Testis (tissue), 2 donors: ENCODE measurements around the gene SIGLEC11.

Experiments used
- POLR2A ChIP-seq: fragments of 450-650 bp; IDR thresholded peaks from one replicate; pipeline ENCODE4 v1.6.1; 2017; ENCODE audit warnings: antibody characterized with exemption, mild to moderate bottlenecking, moderate library complexity
- TF ChIP-seq, protein P1 (sequence below), 3 experiments: fragments of 450-650 bp in 2 of 3; fragments of 200-600 bp in 1 of 3; sonication (generic) in 1 of 3; IDR thresholded peaks; one replicate each; pipeline ENCODE4 v1.5.1; 2016 to 2019; ENCODE audit warnings: antibody characterized with exemption in 3 of 3, mild to moderate bottlenecking in 2 of 3, moderate library complexity in 1 of 3

GRCh38 chr19:49981603-49982593, 20.9 kb upstream of the SIGLEC11 start:
- TF ChIP-seq, protein P1, sequence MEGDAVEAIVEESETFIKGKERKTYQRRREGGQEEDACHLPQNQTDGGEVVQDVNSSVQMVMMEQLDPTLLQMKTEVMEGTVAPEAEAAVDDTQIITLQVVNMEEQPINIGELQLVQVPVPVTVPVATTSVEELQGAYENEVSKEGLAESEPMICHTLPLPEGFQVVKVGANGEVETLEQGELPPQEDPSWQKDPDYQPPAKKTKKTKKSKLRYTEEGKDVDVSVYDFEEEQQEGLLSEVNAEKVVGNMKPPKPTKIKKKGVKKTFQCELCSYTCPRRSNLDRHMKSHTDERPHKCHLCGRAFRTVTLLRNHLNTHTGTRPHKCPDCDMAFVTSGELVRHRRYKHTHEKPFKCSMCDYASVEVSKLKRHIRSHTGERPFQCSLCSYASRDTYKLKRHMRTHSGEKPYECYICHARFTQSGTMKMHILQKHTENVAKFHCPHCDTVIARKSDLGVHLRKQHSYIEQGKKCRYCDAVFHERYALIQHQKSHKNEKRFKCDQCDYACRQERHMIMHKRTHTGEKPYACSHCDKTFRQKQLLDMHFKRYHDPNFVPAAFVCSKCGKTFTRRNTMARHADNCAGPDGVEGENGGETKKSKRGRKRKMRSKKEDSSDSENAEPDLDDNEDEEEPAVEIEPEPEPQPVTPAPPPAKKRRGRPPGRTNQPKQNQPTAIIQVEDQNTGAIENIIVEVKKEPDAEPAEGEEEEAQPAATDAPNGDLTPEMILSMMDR (IDR thresholded peaks at IDR 0.05), result no peak
- no peak for TF ChIP-seq POLR2A
